ENCODE measurements around the gene PTPRG. TPM values are rescaled to one million over a fixed set of nuclear protein-coding genes. Genes with fewer than 3 reads are reported as not detected.

PTPRG gene
- total RNA-seq, 1 donor: 148 TPM

GRCh38 chr3:61892891-61893290, 331.5 kb downstream of the PTPRG start:
- Histone ChIP-seq H3K79me2 (ENCODE audit: insufficient read depth, low read length) (peaks cover 2% of the 10 kb centered on the region), H3K4me1 (ENCODE audit: insufficient read depth, low read length) (peaks cover 9% of the 10 kb centered on the region), H3K4me2 (ENCODE audit: insufficient read depth, low read length) (no peak overlapping the region), H4K20me1 (ENCODE audit: insufficient read depth, low read length) (peaks cover 26% of the 10 kb centered on the region), H3K36me3 (ENCODE audit: insufficient read depth, low read length) (no peaks in the 10 kb centered on the region), H3K9me3 (ENCODE audit: low read depth, low read length) (no peaks in the 10 kb centered on the region), H3K4me3 (ENCODE audit: insufficient read depth, low read length) (no peak overlapping the region), H3K27ac (ENCODE audit: low read depth, low read length) (no peak overlapping the region), H3K27me3 (ENCODE audit: insufficient read depth, low read length) (no peaks in the 10 kb centered on the region), H2AFZ (ENCODE audit: low read length) (no peak overlapping the region)
- TF ChIP-seq CTCF (IDR thresholded peaks at IDR 0.05; ENCODE audit: extremely low read depth, low read depth, low read length): no peak
- DNase-seq (ENCODE audit: insufficient read length, low spot score, missing footprints): no peak

- Histone ChIP-seq H3K27me3 (ENCODE audit: insufficient read depth, low read length) (no peaks in the 10 kb centered on the region), H3K27ac (ENCODE audit: low read depth, low read length) (no peak overlapping the region), H4K20me1 (ENCODE audit: insufficient read depth, low read length) (peaks cover 29% of the 10 kb centered on the region), H3K4me3 (ENCODE audit: insufficient read depth, low read length) (no peak overlapping the region), H3K9me3 (ENCODE audit: low read depth, low read length) (no peaks in the 10 kb centered on the region), H3K79me2 (ENCODE audit: insufficient read depth, low read length) (peaks cover 2% of the 10 kb centered on the region), H3K4me1 (ENCODE audit: insufficient read depth, low read length) (peaks cover 9% of the 10 kb centered on the region), H2AFZ (ENCODE audit: low read length) (no peak overlapping the region), H3K4me2 (ENCODE audit: insufficient read depth, low read length) (no peak overlapping the region), H3K36me3 (ENCODE audit: insufficient read depth, low read length) (no peaks in the 10 kb centered on the region)
- no peak for DNase-seq (ENCODE audit: insufficient read length, low spot score, missing footprints)
- no peak for TF ChIP-seq CTCF (IDR thresholded peaks at IDR 0.05; ENCODE audit: extremely low read depth, low read depth, low read length)
These were observed 332.6 kb downstream of the PTPRG start for GRCh38 chr3:61893840-61894566.

GRCh38 chr3:61894988-61895935, 333.9 kb downstream of the PTPRG start:
- H3K27ac ChIP-seq (ENCODE audit: low read depth, low read length): no peak overlapping the region
- H3K27me3 ChIP-seq (ENCODE audit: insufficient read depth, low read length): no peaks in the 10 kb centered on the region
- H3K4me2 ChIP-seq (ENCODE audit: insufficient read depth, low read length): peak overlapping the region; percentile 46
- H3K79me2 ChIP-seq (ENCODE audit: insufficient read depth, low read length): peaks cover 3% of the 10 kb centered on the region
- H3K4me3 ChIP-seq (ENCODE audit: insufficient read depth, low read length): no peak overlapping the region
- peak; percentile 32 for DNase-seq (ENCODE audit: insufficient read length, low spot score, missing footprints)
- H2AFZ ChIP-seq (ENCODE audit: low read length): no peak overlapping the region
- no peaks in the 10 kb centered on the region for H3K36me3 ChIP-seq (ENCODE audit: insufficient read depth, low read length)
- peaks cover 9% of the 10 kb centered on the region for H3K4me1 ChIP-seq (ENCODE audit: insufficient read depth, low read length)
- peaks cover 33% of the 10 kb centered on the region for H4K20me1 ChIP-seq (ENCODE audit: insufficient read depth, low read length)
- H3K9me3 ChIP-seq (ENCODE audit: low read depth, low read length): no peaks in the 10 kb centered on the region
- no peak for TF ChIP-seq CTCF (IDR thresholded peaks at IDR 0.05; ENCODE audit: extremely low read depth, low read depth, low read length)

- TF ChIP-seq CTCF (IDR thresholded peaks at IDR 0.05; ENCODE audit: extremely low read depth, low read depth, low read length): no peak
- no peak for DNase-seq (ENCODE audit: insufficient read length, low spot score, missing footprints)
- H2AFZ ChIP-seq (ENCODE audit: low read length): no peak overlapping the region
- H3K27ac ChIP-seq (ENCODE audit: low read depth, low read length): no peak overlapping the region
- peaks cover 9% of the 10 kb centered on the region for H3K4me1 ChIP-seq (ENCODE audit: insufficient read depth, low read length)
- no peaks in the 10 kb centered on the region for H3K27me3 ChIP-seq (ENCODE audit: insufficient read depth, low read length)
- no peak overlapping the region for H3K4me3 ChIP-seq (ENCODE audit: insufficient read depth, low read length)
- peaks cover 32% of the 10 kb centered on the region for H4K20me1 ChIP-seq (ENCODE audit: insufficient read depth, low read length)
- no peak overlapping the region for H3K4me2 ChIP-seq (ENCODE audit: insufficient read depth, low read length)
- no peaks in the 10 kb centered on the region for H3K9me3 ChIP-seq (ENCODE audit: low read depth, low read length)
- peaks cover 6% of the 10 kb centered on the region for H3K79me2 ChIP-seq (ENCODE audit: insufficient read depth, low read length)
- no peaks in the 10 kb centered on the region for H3K36me3 ChIP-seq (ENCODE audit: insufficient read depth, low read length)
These were observed 334.9 kb downstream of the PTPRG start for GRCh38 chr3:61896251-61896650.

Data from osteoblast (primary cell).